ENCODE measurements around the gene EFCAB5. TPM values are rescaled to one million over a fixed set of nuclear protein-coding genes. Genes with fewer than 3 reads are reported as not detected.

The EFCAB5 gene
- total and polyA plus RNA-seq, 2 of the 13 experiments (the other 11 are each of a cell fraction or from before 2014, with no cell fraction given): 0.15 TPM; not detected in 1

DNA sequence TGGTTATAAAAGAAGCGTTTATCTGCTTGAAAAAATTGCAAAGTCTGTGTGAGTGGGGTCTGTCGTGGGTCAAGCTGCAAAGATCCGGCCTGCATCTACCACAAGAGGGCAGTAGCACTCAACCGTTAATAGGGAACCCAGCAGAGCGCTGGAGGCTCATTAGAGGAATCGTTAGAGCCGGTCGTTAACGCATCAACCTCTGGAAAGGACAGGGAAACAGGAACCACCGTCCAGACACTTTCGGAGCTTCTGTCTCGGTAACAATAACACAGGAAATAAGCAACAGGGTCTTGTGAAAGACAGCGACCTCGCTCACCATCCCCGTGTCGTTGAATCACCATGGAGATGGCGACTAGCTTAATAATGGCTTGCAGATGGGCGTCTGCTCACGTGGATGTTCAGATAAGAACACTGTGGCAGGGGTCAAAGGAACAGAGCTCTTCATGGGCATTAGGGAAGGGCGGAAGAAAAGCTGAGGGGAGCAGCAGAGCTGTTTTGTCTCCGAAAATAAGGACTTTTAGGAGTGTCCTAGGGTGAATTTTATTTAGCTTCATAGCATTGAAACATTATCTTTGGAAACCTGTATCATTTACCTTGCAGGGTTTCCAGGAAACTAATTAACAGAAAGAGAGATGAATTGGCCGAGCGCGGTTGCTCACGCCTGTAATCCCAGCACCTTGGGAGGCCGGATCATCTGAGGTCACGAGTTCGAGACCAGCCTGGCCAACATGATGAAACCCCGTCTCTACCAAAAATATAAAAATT, 163.3 kb downstream of the EFCAB5 start (continued):
- TF ChIP-seq, protein P1, sequence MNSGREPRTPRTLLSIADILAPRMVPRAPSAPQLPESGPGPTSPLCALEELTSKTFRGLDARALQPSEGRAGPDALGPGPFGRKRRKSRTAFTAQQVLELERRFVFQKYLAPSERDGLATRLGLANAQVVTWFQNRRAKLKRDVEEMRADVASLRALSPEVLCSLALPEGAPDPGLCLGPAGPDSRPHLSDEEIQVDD (CRISPR knock-in tag; IDR thresholded peaks at IDR 0.05; ENCODE audit: borderline replicate concordance): no peak
- TF ChIP-seq PHF8 (CRISPR knock-in tag; IDR thresholded peaks at IDR 0.05): no peak
- TF ChIP-seq EEA1 (CRISPR knock-in tag; IDR thresholded peaks at IDR 0.05; ENCODE audit: borderline replicate concordance): no peak
- TF ChIP-seq JUN (CRISPR knock-in tag; IDR thresholded peaks at IDR 0.05): 0 out of 2 replicates have a peak, but pooled peaks have one; percentile 24
- TF ChIP-seq ZNF562 (CRISPR knock-in tag; IDR thresholded peaks at IDR 0.05; ENCODE audit: borderline replicate concordance): no peak
- TF ChIP-seq, protein P2, sequence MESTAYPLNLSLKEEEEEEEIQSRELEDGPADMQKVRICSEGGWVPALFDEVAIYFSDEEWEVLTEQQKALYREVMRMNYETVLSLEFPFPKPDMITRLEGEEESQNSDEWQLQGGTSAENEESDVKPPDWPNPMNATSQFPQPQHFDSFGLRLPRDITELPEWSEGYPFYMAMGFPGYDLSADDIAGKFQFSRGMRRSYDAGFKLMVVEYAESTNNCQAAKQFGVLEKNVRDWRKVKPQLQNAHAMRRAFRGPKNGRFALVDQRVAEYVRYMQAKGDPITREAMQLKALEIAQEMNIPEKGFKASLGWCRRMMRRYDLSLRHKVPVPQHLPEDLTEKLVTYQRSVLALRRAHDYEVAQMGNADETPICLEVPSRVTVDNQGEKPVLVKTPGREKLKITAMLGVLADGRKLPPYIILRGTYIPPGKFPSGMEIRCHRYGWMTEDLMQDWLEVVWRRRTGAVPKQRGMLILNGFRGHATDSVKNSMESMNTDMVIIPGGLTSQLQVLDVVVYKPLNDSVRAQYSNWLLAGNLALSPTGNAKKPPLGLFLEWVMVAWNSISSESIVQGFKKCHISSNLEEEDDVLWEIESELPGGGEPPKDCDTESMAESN (CRISPR knock-in tag; conservative IDR thresholded peaks at IDR 0.05): peak; percentile 48; the same call in 1 of the 2 replicates
- TF ChIP-seq, protein P3, sequence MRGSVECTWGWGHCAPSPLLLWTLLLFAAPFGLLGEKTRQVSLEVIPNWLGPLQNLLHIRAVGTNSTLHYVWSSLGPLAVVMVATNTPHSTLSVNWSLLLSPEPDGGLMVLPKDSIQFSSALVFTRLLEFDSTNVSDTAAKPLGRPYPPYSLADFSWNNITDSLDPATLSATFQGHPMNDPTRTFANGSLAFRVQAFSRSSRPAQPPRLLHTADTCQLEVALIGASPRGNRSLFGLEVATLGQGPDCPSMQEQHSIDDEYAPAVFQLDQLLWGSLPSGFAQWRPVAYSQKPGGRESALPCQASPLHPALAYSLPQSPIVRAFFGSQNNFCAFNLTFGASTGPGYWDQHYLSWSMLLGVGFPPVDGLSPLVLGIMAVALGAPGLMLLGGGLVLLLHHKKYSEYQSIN (CRISPR knock-in tag; IDR thresholded peaks at IDR 0.05; ENCODE audit: borderline replicate concordance): no peak
- TF ChIP-seq, protein P4, sequence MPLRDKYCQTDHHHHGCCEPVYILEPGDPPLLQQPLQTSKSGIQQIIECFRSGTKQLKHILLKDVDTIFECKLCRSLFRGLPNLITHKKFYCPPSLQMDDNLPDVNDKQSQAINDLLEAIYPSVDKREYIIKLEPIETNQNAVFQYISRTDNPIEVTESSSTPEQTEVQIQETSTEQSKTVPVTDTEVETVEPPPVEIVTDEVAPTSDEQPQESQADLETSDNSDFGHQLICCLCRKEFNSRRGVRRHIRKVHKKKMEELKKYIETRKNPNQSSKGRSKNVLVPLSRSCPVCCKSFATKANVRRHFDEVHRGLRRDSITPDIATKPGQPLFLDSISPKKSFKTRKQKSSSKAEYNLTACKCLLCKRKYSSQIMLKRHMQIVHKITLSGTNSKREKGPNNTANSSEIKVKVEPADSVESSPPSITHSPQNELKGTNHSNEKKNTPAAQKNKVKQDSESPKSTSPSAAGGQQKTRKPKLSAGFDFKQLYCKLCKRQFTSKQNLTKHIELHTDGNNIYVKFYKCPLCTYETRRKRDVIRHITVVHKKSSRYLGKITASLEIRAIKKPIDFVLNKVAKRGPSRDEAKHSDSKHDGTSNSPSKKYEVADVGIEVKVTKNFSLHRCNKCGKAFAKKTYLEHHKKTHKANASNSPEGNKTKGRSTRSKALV (CRISPR knock-in tag; IDR thresholded peaks at IDR 0.05): no peak
- TF ChIP-seq, protein P5, sequence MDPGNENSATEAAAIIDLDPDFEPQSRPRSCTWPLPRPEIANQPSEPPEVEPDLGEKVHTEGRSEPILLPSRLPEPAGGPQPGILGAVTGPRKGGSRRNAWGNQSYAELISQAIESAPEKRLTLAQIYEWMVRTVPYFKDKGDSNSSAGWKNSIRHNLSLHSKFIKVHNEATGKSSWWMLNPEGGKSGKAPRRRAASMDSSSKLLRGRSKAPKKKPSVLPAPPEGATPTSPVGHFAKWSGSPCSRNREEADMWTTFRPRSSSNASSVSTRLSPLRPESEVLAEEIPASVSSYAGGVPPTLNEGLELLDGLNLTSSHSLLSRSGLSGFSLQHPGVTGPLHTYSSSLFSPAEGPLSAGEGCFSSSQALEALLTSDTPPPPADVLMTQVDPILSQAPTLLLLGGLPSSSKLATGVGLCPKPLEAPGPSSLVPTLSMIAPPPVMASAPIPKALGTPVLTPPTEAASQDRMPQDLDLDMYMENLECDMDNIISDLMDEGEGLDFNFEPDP (CRISPR knock-in tag; conservative IDR thresholded peaks at IDR 0.05): no peak
- TF ChIP-seq, protein P6, sequence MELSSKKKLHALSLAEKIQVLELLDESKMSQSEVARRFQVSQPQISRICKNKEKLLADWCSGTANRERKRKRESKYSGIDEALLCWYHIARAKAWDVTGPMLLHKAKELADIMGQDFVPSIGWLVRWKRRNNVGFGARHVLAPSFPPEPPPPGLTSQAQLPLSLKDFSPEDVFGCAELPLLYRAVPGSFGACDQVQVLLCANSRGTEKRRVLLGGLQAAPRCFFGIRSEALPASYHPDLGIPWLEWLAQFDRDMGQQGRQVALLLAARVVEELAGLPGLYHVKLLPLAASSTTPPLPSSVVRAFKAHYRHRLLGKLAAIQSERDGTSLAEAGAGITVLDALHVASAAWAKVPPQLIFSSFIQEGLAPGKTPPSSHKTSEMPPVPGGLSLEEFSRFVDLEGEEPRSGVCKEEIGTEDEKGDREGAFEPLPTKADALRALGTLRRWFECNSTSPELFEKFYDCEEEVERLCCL (CRISPR knock-in tag; IDR thresholded peaks at IDR 0.05; ENCODE audit: borderline replicate concordance): no peak
- TF ChIP-seq PHF5A (CRISPR knock-in tag; IDR thresholded peaks at IDR 0.05; ENCODE audit: low read depth, unreplicated experiment): no peak
- TF ChIP-seq KAT8 (CRISPR knock-in tag; IDR thresholded peaks at IDR 0.05): peak; percentile 63
- TF ChIP-seq LCORL (IDR thresholded peaks at IDR 0.05): no peak
- peak; percentile 73 for TF ChIP-seq LCORL (CRISPR knock-in tag; IDR thresholded peaks at IDR 0.05)
- TF ChIP-seq ZNF382 (CRISPR knock-in tag; IDR thresholded peaks at IDR 0.05; ENCODE audit: borderline replicate concordance): no peak
- TF ChIP-seq ZFP36L1 (CRISPR knock-in tag; IDR thresholded peaks at IDR 0.05): no peak
- TF ChIP-seq EED (CRISPR knock-in tag; IDR thresholded peaks at IDR 0.05): no peak
- no peak for TF ChIP-seq GTF3A (CRISPR knock-in tag; conservative IDR thresholded peaks at IDR 0.05)
- TF ChIP-seq KAT7 (CRISPR knock-in tag; IDR thresholded peaks at IDR 0.05; ENCODE audit: borderline replicate concordance): no peak
- no peak for TF ChIP-seq ZNF75D (CRISPR knock-in tag; IDR thresholded peaks at IDR 0.05; ENCODE audit: borderline replicate concordance)
- no peak for TF ChIP-seq HNF4G (IDR thresholded peaks at IDR 0.05; ENCODE audit: borderline replicate concordance, low read depth, low read length)
- TF ChIP-seq HNF4G (CRISPR knock-in tag; IDR thresholded peaks at IDR 0.05; ENCODE audit: borderline replicate concordance, low read depth): no peak
